HUDEP-2 (cell line): Measurements from ENCODE around the gene SPEF1.
"Not testable (repeated sequence)": the region's sequence is repeated elsewhere in the genome, so short reads cannot be mapped to it uniquely, and the experiment has no call there.

ENCODE experiments used
- DNase-seq, 76 experiments: peaks; one replicate each; lab custom pipeline; 2025; ENCODE audit not compliant: unreplicated experiment in 76 of 76; lab: John Stamatoyannopoulos, UW

The SPEF1 gene, protein sequence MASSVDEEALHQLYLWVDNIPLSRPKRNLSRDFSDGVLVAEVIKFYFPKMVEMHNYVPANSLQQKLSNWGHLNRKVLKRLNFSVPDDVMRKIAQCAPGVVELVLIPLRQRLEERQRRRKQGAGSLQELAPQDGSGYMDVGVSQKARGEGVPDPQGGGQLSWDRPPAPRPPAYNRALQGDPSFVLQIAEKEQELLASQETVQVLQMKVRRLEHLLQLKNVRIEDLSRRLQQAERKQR

DNA sequence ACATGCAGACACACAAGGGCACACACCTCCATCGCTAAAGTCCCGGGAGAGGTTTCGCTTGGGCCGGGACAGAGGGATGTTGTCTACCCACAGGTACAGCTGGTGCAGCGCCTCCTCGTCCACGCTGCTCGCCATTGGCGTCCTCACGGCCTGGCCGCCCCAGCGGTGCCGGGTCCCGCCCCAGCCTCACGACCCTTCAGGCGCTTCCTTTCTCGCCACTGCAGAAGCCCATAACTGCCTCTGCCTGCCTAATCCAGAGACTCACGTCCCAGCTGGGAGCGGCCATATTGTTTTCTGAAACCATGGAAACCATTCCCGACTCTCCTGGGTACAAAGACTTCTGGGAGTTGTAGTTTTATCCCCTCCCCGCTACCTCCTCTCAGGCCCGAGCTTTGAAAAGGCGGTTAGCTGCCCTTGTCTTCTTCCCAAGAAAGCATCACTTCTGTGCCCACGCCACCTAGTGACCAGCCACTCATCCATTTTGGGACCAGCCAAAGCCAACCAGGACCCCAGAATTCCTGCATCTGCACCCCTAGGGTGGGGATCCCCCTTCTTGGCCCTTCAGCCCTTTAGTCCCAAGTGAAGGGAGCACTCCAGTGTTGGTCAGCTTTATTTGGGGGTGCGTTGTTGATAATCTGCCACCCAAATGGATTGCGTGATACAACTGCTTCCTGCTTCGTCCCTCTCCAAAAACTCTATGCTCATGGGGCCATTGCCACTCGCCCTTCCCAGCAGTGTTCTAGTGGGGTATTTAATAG lies at the start of gene SPEF1:
TSS of gene SPEF1 (minus strand) at position 296 of the 758 bp plus-strand sequence. CDS start at position 135, 161 bp downstream.
- DNase-seq: peak in 72 of 76 experiments; percentile 6 to 87 (median 65)

DNA sequence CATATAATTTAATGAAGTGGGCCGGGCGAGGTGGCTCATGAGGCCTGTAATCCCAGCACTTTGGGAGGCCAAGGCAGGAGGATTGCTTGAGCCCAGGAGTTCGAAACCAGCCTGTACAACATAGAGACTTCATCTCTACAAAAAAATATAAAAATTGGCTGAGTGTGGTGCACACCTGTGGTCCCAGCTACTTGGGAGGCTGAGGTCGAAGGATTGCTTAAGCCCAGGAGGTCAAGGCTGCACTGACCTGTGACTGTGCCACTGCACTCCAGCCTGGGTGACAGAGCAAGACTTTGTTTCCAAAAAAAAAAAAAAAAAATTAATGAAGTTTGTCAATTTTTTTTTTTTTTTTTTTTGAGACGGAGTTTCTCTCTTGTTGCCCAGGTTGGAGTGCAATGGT lies 48.6 kb upstream of the SPEF1 start:
- not testable (repeated sequence) for DNase-seq

DNA sequence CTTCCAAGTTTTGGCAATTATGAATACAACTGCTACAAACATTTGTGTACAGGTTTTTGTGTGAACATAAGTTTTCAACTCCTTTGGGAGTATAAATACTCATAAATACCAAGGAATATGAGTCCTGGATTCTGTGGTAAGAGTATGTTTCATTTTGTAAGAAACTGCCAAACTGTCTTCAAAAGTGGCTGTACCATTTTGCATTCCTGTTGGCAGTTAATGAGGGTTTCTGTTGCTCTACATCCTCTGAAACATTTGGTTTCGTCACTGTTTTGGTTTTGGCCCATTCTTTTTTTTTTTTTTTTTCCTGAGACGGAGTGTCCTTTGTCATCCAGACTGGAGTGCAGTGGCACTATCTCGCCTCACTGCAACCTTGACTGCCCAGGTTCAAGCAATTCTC lies 47.5 kb upstream of the SPEF1 start:
- no peak for DNase-seq

DNA sequence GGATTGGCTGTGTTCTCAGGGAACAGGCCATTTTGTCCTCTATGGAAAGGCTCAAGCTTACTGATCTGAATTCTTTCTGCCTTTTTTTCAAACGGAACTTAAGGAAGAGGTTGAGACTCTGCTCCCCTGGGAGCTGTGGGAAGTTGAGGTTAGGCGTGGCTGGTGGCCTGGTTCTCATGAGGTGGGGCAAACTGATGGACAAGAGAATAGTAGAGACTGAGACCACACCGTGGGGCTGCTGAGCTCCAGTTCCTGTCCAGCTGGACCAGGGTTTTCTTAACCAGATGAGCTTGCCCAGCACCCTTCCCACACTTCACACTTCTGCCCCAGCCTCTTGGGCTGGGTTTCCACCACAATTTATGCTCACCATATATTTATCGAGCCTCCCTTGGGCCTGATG lies 45.2 kb upstream of the SPEF1 start:
- DNase-seq: no peak

DNA sequence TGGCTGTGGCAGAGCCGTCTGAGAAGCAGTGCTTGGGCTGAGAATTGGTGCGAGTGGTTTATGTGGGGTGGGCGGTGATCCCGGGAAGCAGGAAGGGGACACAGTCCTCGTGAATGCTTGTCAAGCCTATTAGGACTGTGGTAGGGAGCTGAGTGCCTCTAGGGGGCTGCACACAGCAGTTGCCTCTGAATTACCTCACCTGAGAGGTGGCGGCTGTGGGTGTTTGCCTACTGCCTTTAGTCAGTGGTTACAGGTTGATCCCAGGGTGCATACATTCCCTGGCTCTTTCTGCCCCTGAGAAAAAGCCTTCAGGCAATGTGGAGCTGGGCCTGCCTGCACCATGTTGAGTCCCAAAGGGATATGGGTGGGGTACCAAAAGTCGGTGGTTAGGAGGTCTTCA lies 44.3 kb upstream of the SPEF1 start:
- no peak for DNase-seq

DNA sequence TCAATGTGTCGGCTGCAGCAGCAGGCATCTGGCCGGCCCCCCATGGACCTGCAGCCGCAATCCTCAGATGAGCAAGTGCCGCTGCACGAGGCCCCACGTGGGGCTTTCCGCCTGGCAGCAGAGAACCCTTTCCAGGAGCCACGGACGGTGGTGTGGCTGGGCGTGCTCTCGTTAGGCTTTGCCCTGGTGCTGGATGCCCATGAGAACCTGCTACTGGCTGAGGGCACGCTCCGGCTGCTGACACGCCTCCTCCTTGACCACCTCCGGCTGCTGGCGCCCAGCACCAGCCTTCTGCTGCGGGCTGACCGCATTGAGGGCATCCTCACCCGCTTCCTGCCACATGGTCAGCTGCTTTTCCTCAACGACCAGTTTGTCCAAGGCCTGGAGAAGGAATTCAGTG lies 42.6 kb upstream of the SPEF1 start:
- no peak for DNase-seq

DNA sequence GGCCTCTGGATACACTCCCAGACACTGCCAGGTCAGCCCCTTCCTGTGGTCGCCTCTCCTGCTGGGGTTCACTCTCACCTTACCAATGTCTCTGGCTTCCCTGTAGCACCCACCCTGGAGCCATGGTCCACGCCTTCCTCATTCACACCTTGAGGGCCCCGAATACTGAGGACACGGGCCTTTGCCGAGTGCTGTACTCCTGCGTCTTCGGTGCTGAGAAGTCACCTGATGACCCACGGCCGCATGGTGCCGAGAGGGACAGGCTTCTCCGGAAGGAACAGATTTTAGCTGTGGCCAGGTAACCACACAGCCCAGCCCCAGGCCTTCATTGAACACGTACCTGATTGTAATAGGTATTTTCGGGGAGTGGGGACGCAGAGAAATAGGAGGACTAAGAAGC lies 40.7 kb upstream of the SPEF1 start:
- no peak for DNase-seq

DNA sequence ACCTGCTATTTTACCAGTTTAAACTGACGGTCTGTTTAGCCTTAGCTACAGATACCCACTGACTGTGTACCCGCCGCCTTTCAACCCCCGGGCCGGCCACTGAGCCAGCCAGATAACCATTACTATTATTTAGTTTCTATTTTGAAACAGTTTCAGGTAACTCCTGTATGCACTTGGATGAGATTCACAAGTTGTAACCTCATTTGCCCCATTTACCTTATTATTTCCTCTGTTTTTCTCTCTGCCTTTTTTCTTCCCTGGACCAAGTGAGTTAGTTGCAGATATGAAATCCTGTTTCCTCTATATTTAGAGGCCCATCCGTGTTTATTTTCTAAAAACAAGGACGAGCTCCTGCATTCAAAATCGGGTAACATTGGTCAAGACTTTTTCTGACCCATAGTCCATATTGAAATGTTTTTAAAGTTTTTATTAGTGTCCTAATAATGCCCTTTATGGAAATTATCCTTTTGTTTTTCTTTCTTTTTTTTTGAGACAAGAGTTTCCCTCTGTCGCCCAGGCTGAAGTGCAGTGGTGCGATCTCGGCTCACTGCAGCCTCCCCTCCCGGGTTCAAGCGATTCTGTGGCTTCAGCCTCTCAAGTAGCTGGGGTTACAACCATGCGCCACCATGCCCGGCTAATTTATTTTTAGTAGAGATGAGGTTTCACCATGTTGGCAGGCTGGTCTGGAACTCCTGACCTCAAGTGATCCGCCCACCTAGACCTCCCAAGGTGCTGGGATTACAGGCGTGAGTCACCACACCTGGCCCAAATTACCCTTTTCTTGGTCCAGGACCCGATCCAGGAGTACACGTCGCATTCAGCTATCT lies 39.9 kb upstream of the SPEF1 start:
- no peak for DNase-seq

DNA sequence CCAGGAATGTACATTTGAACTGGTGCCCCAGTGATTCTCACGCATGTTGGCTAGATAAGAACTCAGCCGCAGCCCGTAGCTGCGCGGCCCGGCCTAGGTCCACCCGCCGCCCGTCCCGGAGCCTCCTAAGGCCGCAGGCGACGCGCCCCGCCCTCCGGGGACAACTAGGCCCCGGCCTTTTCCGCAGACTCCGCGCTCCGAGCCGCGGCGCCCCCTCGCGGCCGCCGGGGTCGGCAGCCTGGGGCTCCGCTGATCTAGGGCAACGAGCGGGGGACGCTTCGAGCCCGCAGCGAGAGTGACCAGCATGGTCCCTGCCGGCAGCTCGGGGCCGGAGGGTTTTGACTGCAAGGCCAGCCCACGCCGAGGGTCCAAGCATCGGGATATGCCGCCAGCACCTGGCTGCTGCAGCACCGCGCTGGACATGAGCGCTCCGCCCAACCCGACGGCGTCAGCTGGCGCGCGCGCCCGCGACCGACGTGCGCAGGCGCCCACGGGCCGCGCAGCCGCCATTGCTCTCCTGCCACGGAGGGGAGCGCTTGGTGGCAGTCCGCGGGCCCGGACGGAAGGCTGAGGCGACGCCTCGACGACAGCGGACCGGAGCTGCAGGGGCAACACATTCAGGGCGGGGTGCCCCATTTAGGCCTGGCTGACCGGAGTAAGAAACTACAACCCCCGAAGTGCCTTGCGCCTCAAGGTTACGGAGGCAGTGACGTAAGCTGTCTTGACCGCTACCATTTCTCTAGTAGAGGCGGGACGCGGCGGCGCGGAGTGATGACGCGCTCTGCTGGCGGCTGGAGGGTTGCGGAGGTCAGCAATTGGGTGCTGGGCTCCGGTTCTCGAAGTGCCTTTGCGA lies 39.0 kb upstream of the SPEF1 start, which contains the start of gene AP5S1:
TSS of gene AP5S1 (plus strand) at position 500 of the 853 bp plus-strand sequence. CDS start 1,571 bp downstream, outside the sequence.
- peak in 75 of 76 experiments; percentile 64 to 98 (median 90) for DNase-seq

DNA sequence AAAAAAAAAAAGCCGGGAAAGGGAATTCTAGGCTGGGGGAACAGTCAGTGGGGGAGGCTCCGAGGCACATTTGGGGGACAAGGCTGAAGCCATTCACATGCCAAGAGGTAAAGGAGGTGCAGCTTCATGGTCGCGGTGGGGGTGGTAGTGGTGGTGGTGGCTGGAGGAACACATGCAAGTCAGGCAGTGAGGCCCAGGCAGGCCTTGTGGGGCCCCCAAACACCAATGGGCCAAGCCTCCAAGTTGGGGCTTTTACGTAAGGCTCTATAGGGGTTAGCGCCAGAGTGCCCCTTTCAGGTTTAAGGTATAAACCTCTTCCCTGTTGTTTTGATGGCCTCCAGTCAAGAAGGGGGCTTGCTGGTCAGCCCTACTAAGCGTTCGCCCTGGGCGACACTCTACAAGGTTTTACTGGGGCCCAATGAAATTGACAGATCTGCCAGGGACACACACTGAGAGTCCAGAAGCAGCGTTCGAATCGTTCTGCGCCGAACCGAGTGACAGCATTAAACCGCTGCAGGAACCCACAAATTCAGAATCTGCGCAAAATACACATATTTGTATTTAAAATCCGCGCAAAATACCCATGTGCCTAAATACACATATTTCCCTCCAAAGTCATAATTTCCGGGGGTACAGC lies 38.3 kb upstream of the SPEF1 start:
- DNase-seq: peak in 2 of 76 experiments; percentile 38 to 39

DNA sequence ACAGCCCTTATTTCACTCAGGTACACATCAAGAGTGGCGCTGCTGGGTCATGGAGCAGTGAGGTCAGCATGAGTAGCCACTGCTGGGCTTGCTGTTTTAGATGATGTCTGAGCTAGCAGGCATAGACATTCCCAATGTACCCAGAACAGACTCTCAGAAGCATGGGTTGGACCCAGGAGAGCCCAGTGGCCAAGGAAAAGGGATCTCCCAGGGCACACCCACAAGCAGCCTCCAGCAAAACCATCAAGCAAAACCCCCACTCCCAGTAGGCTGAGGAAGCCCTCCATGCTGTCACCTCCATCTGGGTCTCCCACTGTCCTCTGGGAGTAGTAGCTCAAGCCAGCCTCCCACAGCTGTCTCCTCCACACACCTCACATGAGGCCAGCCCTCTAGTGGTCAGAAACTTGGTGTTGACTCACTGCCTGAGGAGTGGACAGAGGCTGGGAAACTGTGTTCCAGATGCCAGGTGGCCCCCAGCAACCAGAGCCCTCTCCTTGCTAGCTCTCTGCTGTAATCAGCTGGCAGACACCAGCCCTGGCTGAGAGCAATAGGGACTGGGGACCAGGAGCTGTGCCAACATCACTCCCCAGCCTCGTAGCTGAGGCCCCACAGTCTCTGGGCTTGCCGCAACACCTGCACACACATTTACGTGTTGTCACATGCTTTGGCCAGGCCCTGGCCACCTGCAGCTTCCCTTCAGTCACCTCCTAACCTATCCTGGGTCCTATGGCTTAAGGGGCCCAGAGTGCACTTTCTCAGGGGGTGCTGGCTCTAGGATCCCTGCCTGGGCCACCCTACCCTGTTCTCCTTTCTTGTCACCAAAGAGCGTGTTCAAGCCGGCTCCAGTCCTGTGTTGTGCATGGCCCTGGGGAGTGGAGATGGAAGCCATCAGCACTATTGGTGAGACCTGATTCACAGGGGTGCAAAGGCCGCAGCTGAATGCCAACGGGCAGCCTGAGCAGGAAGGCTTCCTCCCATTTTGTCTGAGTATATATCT lies 37.2 kb upstream of the SPEF1 start:
- peak in 64 of 76 experiments; percentile 13 to 87 (median 52) for DNase-seq

DNA sequence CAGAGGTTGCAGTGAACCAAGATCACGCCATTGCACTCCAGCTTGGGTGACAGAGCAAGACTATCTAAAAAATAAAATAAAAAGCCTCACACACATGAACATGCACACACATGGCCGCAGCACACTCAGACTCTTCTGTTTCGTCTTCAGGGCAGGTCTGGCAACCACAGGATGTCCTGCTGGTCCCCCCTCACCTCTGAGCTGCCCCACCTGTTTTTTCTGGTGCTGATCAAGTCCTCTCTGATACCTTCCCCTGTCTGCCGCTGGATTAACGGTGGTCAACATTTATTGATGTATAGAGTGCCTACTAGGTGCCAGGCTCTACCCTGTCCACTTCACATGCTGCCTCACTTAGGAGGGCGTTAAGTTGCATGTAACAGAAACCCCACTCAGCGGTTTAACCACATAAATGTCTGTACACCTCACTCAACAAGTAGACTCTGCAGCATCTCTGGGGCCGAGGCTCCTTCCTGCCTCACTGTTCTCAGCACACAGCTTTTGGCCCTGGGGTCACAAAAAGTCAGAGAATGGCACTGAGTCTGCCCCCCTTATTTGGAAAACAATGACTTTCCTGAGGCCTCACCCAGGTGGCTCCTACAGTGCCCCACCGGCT lies 34.6 kb upstream of the SPEF1 start:
- DNase-seq: no peak

DNA sequence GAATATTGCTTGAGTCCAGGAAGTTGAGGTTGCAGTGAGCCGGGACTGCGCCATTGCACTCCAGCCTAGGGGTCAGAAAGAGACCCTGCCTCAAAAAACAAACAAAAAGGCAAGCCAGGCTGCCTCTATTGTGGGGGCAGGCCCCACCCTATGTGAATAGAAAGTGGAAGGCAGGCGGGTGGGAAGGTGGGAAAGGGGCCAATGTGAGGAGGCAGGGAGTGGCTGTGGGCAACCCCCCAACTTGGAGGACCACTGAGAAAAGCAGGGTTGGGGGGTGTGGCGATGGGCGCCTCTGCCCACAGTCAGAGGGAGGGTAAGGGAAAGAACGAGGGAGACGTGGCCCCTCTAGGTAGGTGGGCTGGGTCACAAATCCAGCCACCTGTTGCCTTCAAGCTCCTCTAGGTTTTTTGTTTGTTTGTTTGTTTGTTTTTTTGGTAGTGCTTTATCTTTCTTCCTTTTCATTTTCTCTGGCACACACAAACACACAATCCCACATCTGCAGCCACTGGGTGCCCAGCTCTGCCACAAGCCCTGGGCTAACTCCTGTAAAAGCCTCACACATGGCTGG lies 33.8 kb upstream of the SPEF1 start:
- no peak for DNase-seq

DNA sequence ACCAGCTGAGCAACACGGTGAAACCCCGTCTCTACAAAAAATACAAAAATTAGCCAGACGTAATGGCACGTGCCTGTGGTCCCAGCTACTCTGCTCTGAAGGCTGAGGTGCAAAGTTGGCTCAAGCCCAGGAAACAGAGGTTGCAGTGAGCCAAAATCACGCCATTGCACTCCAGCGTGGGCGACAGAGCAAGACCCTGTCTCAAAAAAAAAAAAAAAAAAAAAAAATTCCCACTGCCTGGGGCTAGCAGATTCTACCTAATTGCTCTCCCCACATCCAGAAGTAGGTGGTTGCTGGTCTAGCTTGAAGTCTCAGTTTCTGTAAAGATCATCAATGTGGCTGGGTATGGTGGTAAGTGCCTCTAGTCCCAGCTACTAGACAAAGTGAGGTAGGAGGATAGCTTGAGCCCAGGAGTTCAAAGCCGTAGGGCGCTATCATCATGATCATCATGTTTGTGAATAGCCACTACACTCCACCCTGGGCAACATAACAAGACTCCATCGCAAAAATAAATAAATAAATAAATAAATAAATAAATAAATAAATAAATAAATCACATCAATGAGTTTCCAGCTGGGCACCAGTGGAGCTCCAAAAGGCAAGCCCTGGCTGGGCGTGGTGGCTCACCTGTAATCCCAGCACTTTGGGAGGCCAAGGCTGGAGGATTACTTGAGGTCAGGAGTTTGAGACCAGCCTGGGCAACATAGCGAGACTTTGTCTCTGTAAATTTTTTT lies 32.8 kb upstream of the SPEF1 start:
- no peak for DNase-seq

DNA sequence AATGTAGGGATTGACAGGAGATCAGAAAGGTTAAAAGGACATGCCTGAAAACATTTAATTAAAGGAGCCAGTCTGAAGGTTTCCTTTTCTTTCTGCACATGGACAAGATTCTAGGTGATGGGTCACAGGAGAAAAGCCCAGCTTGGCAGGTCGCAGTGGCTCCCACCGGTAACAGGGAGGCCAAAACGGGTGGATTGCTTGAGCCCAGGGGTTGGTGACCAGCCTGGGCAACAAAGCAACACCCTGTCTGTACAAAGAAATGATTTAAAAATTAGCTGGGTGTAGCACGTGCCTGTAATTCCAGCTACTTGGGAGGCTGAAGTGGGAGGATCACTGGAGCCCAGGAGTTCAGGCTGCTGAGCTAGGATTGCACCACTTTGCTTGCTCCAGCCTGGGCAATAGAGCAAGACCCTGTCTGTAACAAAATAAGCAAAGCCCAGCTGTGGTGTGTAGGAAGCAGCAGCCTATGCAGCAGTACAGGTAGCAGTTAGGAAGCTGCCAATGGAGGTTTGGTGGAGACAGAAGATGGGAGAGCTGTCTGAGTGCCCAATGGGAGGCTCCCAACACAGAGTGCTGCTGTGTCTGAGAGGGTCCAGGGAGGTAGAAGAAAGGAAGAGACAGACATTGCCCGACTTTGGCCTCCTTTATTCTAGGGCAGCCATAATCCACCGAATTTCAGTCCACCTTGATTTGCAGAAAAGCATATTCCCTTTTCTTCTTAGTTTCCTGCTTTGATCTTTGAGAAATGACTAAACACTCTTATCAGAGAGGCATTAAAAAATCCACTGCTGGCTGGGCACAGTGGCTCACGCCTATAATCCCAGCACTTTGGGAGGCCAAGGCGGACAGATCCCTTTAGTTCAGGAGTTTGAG lies 32.0 kb upstream of the SPEF1 start:
- DNase-seq: no peak

DNA sequence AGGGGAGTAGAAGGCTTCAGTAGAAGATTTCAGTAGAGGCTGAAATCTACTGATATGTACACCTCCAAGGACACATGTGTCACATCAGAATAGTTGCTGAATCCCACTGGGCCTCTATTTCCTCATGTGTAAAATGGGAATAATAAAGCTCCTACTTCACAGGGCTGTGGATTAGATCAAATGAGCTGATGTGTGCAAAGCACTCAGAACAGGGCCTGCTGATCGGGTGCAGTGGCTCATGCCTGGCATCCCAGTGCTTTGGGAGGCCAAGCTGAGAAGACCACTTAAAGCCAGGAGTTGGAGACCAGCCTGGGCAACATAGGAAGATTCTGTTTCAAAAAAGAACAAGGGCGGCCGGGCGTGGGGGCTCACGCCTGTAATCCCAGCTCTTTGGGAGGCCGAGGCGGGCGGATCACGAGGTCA lies 31.0 kb upstream of the SPEF1 start:
- DNase-seq: peak in 2 of 76 experiments; percentile 33 to 42
